COLO668 (cell line): Measurements from ENCODE around the gene PPP4R4.
"Not testable (repeated sequence)": the region's sequence is repeated elsewhere in the genome, so short reads cannot be mapped to it uniquely, and the experiment has no call there.

Experiments
- DNase-seq: peaks from one replicate; lab custom pipeline; 2025; ENCODE audit not compliant: unreplicated experiment; lab: John Stamatoyannopoulos, UW

The PPP4R4 gene

DNA sequence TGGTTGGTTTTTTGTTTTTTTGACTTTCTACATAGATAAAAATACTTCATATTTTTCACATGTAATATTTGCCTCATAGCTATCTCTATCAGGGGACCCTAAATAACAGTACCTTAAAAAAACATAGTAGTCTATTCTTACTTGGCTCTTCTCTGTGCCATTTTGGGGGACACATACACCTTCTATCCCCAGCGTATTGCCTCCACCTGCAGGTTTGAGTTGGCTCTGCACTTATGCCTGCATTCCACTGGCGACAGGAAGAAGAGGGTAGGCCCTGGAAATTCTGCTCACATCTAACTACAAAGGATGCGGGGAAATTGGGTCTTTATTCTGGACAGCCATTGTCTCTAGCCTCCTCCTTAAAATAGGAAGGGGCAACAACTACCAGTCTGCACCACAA, 30.9 kb upstream of the PPP4R4 start:
- no peak for DNase-seq

DNA sequence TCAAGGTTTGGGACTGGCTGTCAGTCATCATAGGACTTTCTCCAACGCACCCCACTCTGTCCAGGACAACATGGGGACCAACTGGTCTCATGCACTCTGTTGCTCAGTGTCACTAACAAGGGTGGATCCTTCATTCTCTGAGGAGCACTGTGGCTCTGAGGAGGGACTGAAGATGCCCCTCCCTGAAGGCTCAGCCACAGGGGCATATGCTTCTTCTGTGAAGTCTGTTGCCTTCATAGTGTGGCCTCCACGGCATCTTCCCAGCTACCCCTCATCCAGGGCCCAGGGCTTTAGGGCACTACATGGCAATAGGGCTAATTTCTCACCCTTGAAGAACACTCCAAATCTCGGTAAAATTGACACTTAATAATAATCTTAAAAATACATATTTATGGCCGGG, 30.4 kb upstream of the PPP4R4 start:
- no peak for DNase-seq

DNA sequence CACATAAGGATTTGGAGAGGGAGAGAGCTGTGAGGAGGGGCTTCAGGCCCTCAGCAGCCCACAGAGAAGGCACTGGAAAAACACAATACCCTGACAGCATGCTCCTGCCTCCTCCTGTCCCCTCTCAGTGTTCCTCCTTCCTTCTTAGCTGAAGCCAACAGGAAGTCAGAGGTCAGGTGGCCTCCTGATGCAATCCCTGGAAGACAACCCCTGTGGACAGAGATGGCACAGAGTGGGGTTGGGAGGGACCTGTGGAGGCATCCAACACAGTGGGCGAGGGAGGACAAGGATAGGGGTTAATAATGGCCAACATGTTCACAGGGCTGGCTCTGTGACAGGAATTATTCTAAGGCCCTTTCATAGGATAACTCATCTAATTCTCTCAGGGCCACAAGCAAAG, 29.4 kb upstream of the PPP4R4 start:
- DNase-seq = no peak

DNA sequence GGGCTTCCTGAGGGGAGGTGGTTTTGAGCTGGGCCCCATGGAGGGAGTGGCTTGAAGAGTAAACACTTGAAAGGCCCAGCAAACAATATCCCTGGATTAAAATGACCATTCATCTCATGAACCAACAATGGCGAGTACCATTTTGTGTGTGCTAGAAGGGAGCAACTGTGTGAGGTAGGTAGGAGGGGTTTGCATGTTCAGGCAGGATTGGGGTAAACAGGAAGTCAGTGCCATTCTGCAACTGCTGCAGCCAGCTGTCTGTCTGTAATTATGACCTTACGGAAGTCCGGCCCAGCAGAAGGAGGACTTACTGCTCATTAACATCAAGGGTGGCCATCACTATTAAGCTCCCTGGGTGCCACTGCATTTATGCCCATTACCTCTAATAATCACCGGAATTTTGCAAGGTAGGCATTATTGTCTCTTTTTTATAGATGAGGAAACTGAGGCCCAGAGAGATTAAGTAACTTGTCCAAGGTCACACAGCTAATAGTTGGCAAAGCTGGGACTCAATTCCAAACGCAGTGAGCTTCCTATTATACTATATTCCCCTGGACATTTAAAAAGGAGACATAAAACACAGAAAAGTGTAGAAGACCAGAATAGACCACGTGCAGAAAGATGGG, 28.1 kb upstream of the PPP4R4 start:
- peak; percentile 89 for DNase-seq

DNA sequence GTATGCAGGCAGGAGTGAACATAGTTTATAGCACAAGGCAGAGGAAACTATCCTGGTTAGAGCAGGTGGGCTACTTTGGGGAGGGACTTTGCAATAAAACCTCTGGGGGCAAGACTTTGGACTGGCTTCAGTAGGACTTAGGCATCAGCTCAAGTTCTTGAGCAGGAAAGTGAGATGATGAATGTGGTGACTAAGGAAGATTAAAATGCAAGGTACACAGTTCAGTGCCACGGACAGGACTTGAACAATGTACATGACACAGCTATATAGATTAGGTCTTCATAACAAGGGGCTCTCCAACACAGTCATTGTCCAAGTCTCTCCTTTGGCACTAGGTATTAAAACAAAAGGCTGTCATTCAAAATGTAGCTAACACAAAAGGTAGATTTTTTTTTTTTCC, 21.4 kb upstream of the PPP4R4 start:
- DNase-seq = no peak

DNA sequence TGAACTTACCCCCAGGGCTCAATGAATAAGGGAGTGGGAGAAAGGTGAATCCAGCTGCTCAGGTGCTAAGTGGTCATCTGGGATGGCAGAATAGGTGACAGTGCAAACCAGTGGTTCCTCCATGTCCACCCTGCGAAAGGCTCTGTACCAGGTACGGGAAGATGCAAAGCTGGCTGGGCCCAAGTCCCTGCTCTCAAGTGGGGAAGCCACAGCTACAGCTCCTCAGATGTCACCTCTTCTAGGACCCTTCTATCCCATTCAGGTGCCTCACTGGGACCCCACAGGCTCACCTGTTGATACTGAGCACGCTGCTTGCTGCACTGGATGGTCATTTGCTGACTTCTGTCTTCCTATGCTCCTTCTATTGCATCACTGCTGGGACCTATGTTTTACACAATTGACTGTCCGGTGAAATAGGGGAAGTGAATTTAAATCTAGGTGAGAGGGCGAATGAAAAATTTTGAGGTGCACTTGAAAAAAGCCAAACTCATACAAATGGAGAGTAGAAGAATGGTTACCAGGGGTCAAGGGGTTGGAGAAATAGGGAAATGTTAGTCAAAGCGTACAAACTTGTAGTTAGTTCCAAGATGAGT, 20.3 kb upstream of the PPP4R4 start:
- no peak for DNase-seq

DNA sequence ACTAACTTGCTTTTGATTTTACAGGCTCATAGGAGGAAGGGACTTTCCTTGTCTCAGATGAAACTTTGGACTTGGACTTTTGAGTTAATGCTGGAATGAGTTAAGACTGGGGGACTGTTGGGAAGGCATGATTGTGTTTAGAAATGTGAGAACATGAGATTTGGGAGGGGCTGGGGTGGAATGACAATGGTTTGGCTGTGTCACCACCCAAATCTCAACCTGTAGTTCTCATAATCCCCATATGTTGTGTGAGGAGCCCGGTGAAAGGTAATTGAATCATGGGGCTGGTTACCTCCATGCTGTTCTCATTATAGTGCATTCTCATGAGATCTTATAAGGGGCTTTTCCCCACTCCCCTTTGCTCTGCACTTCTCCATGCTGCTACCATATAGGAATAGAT, 18.0 kb upstream of the PPP4R4 start:
- not testable (repeated sequence) for DNase-seq

DNA sequence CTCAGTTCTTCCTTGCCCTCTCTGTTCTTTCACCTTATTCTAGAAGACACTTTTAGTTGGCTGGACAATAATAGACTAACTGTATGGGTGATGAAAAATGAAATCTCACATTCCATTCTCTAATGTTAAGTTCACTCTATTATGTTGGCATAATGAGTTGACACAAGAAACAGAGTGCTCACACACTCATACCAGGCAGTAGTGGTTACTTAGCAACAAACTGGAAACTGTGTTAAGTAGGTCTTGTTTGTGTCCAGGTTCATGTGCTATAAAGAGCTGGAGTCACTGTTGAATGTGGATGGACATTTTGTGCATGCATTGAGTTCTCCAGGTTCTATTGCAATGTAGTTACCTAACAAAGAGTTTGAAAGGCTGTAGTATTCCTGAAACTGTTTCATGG, 16.9 kb upstream of the PPP4R4 start:
- peak; percentile 17 for DNase-seq

DNA sequence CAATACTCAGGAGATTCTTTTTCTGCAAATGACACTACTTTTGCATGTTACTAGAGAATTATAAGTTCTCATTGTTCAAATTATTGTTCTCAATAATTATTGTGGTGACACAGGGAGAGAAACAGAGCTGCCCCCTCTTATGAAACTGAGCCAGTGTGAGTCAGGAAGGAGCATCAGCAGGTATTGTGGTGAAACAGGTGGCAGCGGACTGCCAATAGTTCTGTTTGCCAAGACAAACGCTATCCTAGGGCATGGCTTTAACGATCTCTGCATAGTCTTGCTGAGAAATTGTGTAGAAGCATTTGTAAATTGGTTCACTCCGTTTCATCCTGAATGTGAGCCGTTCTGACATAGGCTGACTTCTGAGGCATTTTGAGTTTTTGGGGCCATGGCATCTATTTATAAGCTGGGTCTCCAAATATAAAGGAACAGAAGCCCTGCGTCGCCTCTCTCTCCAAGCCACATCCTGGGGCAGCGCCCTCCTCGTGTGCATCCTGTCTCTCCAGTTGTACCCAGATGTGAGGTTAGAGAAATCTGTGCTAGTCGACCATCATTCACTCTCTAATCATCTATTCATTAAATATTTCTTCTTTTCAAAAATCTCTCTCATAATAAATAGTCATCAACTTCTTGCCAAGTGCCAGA, 15.8 kb upstream of the PPP4R4 start:
- no peak for DNase-seq

DNA sequence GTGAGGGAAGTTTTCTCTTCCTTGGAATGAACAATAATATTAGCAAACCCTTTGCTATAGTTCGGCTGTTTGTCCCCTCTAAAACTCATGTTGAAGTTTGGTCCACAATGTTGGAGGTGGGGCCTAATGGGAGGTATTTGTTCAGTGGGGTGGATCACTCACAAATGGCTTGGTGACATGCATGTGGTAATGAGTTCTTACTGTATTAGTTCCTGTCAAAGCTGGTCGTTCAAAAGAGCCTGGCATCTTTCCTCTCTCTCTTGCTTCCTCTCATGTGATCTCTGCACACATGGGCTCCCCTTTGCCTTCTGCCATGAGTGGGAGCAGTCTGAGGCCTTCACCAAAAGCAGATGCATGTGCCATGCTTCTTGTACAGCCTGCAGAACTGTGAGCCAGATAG, 13.1 kb upstream of the PPP4R4 start:
- no peak for DNase-seq

DNA sequence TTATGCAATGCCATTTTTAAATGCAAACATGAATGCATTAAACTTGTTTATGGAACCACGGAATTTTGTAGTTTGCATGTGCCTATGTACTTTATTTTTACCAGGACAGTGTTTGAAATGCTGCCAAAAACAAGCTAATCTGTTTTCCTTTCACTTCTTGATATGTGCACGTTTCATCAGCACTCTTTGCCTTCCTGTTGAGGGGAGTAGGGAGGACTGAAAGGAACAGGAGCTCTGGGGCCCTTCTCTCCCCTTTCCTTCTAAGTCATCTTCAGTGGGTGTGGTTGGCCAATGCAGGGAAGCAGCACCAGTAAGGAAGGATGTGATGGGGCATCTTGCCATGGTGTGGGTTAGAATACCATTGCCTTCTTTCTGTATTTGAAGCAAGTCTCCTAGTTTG, 12.1 kb upstream of the PPP4R4 start:
- no peak for DNase-seq

DNA sequence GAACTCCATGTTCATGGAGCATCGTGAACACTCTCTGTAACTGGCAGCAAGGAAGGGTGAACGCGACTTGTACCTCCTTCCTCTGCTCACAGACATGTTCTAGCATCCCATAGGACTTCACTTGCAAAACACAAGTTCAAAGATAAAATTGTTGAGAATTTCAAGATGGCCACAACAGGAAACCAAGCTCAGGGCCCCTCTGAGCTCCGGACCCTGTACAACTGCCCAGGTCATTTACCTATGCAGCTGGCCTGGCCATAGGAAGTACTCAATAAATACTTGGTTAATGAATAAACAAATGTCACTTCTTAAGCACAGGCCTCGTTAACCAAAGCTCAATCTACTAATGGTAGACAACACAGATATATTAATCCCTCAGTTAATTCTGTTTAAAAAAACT, 11.7 kb upstream of the PPP4R4 start:
- DNase-seq = no peak

DNA sequence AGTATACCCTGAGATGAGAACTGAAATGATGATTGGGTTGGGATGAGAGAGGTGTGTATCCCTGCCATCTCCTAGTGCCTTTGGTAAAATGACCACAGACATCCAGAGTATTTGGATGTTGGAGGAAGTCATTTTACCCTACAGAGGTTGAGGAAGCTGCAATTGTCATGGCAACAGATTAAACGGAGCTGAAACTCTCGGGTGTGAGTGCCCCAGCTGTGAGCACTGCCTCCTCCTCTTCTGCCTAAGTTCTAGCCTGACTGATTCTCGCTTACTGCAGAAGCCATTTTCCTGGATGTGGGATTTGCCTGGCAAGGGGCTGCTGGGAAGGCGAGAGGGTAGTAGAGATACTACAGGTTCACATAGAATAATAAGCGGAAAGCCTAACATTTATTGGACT, 10.3 kb upstream of the PPP4R4 start:
- no peak for DNase-seq

DNA sequence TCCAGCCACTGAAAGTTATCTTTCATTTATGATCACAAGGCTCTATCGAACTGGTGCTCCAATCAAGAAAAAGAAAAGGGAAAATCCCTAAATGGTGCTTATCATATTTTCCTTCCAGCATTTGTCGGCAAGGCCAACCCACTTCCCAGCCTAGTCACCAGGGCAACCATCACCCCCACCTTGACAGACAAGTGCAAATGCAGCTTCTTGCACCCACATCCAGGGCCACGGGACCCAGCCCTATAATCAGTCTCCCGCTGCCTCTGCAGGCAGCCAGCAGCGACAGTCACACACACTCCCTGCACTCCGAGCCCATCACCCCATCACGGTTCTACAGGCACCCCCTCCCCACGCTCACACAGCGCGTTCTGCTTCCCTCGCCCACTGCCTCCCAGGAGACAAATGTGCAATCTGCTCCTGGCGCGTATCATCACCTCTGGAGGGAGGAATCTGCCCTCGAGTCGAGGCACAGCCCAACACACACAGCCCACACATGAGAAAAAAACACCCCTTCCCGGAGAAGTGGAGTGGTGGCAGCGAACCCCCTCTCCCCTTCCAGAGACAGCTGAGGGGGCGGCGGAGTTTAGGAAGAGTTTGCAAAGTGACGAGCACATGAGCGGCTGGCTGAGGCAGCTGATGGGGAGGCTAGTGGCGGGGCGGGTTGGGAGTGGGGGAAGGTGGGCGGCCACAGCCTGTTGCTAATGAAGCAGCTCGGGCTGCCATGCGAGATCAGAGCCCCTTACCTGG, 9.3 kb upstream of the PPP4R4 start:
- DNase-seq = no peak

DNA sequence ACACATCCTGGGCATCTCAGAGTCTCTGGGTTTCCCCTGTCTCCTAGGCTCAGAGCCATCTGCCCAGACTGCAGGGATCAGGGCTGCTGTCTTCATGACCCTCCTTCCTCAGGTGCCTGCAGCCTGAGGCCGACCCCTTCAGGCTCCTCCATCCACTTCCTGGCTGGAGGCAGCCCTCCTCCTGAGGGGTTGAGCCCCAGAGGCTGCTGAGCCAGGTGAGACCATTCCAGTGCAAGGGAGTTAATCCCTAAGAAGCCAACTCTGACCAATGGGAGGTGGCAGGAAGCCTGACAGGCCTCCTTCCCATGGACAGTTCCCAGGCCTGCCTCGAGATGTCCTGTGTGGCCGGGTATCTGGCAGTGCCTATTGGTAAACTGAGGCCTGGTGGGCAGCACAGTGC, 8.4 kb upstream of the PPP4R4 start:
- DNase-seq = no peak

DNA sequence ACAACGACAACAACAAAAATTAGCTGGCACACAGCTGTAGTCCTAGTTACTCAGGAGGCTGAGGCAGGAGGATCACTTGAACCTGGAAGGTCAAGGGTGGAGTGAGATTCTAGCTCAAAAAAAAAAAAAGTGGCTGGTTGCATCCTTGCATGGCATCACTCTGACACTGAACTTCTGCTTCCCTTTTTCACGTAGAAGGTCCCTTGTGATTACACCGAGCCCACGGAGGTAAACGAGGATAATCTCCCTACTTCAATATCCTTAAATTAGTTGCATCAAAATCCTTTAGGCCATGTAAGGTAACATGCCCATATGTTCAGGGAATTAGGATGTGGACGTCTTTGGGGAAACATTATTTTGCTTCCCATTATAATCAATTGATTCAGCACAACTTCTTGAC, 4.0 kb upstream of the PPP4R4 start:
- DNase-seq = no peak

DNA sequence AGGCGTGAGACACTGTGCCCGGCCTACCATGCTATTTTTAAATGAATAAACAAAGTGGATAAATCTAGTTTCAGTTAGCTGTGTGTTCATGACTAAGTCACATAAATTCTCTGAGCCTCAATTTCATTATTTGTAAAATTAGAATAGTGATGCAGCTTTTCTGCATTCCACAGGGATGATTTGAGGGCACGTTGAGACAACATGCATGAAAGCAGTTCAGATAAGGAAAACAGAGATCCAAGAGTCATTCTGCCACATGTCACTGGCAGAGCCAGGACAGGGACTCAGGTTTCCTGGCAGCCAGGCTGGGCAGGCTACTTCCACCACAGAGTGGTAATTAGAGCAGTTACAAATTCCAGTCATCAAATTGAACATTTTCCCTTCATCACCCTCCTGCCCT, 2.9 kb upstream of the PPP4R4 start:
- DNase-seq = no peak

DNA sequence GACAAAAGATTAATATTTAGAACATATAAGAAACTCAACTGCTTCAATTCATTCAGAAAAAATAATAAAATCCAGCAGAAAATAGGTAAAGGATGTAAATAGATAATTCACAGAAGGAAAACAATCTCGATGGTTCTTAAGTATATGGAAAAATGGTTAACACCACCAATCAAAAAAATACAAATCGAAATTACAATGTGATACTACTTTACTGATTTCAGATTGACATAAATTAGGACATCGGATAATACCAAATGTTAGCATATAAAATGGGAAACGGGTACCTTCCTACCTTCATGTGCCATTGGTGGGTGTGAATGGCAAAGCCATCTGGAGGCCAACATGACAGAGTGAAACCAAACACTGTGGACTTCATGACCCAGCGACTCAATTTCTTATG, 1.6 kb upstream of the PPP4R4 start:
- DNase-seq = no peak

DNA sequence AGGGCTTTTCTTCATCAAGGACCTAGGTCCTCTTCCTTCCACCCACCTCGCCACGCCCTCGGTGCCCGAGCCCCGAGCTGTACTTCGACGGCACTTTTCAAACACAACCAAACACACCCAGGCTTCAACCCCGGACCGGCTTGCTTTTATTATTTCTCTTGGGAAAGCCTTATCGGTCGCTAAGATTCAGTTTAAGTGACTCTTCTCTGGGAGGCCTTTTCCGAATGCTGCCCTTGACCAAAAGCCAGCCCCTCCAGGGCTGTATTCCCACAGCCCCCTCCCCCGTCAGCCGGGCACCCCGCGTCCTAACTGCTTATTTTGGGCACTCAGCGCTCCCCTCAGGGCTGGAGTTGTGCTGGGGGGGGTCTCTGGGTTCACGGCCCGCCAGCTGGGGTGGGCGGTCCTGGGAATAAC, 644 bp upstream of the PPP4R4 start:
- no peak for DNase-seq

DNA sequence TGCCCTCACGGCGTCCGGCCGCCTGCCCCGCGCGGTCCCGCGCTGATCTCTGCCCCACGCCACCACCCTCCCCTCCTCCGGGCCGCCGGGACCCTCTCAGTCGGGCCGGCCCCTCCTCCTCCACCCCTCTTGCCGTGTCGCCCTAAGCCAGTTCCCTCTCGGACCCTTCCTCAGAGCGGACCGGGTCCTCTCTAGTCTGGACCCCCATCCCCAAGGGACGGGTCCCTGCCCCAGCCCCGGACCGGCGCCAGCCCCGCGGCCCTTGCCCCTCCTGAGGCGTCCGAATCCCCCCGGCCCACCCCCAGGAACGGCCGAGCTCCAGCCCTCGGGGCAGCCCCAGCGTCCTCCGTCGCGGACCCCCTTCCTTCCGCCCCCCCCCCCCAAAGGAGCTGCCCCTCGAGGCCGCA, 485 bp downstream of the PPP4R4 start:
- DNase-seq = no peak

DNA sequence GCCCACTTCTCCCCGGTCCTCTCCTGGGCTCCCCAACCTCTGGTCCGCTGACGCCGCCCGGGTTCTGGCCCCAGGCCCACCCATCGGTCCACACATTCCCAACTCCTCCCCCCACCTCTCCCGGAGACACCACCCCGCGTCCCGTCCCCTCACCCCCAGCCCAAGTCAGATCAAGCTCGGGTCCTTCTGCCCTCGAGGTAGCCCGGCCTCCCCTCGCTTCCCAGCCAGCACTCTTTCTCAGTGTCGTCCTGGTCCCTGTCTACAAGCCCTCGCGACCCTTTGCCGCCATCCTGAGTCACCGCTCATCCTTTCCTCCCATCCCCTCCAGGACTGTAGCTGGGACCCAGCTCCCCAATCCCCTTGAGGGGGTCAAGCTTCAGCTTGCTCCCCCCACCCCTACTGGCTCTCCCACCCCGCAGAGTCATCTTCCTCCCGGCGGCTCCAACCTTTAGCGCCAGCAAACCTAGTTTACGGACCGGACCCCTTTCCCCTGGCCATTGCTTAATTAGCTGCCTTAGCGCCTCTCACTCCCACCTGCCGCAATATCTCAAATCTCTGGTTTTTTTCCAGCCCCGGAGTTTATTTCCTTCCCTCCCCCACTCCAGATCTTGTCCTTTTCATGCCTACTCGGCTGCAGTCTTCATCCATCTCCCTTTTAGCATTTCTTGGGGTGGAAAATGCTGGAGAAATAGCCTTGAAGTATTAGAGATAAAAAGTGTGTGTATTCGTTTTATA, 1.1 kb downstream of the PPP4R4 start:
- no peak for DNase-seq
